HG02798 (cell line): ENCODE measurements around the gene ARHGAP4.

Experiments used
- ATAC-seq: cut with Tn5 transposase; IDR thresholded peaks from one replicate; pipeline ENCODE4 v1.9.1; 2021; ENCODE audit warnings: mild to moderate bottlenecking; ENCODE audit not compliant: unreplicated experiment, poor library complexity

The ARHGAP4 gene

DNA sequence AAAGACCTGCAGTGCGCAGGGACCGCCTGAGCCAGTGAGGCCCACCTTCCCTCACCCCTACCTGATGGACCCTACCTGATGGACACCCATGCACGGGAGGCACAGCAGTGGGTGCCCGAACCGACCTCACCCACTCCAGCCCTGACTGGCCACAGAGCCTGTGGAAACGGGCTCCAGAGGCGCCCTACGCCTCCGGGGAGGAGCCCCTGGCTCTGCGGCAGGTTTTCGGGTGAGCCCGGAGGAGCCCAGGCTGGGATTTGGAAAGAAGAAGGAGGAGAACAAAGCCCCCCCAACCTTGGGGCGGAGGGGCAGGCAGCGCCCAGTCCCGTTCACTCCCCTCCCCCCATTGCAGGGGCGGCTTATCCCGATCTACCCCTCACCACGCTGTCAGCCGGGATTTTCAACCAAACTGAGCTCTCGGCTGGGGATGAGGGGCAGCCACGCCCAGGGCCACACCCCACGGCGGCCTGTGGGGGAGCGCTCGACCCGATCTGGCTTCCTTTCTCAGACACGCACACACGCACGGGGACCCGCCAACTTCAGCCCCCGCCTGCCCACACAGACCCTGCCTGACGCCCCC lies 40.8 kb downstream of the ARHGAP4 start:
- no peak for ATAC-seq

DNA sequence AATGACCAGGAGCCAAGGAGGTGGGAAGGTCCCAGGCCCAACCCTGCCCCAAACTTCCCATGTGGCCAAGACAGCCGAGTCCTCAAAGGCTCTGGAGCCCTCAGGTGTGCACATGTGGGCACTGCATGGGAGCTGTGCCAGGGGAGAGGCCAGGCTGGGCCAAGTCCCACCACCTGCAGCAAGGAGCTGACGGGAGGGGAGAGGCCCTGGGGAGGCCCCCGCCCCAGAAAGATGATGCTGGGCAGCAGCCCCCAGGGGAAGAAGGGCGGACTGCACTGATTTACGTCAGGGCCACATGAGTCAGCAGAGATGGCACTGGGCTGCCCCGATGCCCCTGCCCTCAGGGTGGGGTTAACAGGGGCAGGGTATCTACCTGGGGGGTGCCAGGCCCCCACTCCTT lies 41.5 kb downstream of the ARHGAP4 start:
- ATAC-seq, result no peak

DNA sequence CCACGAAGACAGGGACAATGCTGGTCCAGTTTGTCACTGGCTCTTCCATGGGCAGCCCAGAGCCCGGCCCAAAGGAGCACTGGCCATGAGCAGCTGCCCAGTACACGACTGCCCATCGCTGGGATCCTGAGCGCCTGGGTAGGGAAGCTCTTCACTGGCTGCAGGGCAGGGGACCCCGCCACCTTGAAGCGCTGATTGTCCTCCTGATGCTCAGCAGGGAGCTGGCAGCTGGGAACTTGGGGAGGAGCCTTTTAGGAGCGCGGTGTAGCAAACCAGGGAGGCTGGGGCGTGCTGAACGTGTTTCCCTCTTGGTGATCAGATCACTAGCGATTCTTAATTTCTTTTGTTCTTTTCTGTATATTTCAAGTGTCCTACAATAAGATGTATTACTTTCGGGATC lies 41.9 kb downstream of the ARHGAP4 start:
- ATAC-seq, result no peak

DNA sequence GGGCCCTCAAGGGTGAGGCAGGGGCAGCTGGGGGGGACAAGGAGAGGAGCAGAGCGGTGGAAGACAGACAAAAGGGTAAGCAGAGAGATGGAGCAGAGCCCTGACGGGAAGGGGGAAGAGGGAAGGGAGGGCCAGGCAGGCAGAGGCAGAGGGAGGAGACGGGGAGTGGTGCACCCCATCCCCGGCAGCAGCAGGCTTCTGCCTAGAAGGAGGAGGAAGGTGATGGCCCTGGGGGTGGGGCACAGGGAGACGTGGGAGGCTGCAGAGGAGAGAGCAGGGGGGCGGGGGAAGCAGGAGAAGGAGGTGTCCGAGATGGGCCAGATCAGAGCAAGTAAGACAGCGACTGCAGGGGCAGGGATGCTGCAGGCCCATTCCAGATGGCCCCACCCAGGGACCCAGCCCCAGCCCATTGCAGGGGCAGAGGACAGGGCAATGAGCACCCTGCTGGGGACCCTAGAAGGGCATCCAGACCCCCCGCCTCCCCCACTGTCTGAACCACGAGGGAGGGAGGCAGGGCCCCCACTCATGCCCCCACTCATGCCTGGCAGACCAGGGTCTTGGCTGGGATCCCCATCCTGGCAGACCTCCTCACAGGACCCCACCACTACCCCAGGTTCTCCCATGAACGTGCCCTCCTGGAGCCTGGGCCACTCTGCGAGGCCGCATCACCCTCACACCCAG lies 42.8 kb downstream of the ARHGAP4 start:
- no peak for ATAC-seq

DNA sequence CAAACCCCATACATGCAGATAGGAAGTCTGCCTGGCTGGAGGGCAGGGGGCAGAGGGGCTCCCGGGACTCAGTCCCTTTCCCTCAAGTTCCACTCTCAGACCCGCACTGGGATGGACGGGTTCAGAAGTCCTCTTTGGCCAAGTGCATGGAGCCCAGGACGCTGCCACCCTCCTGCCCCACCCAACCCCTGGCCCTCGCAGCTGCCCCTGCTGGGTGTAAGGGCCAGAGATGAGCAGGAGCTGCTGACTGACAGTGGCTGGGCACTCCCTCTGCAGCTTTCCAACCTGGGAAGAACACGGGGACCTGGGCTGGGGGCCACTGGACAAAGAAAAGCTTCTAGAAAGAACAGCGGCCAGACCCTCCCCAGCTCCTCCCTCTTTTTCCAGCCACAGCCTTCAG lies 43.5 kb downstream of the ARHGAP4 start:
- no peak for ATAC-seq

DNA sequence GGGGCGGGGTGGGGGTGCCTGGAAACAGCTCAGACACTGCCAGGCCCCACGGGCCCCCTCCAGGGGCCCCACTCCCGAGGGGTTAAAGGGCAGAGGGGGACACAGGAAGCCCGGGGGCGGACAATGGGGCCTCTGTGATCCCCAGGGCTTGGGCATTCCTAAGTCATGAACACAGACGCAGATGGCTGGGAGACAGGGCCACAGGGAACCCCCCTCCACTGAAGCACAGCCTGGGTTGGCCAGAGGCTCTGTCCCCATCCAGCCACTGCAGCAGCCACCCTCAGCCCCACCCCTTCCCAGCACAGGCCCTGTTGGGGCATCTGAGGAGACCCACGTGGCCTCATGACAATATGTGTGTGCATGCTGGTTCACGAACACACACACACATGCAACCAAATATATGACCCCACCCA lies 44.0 kb downstream of the ARHGAP4 start:
- no peak for ATAC-seq

DNA sequence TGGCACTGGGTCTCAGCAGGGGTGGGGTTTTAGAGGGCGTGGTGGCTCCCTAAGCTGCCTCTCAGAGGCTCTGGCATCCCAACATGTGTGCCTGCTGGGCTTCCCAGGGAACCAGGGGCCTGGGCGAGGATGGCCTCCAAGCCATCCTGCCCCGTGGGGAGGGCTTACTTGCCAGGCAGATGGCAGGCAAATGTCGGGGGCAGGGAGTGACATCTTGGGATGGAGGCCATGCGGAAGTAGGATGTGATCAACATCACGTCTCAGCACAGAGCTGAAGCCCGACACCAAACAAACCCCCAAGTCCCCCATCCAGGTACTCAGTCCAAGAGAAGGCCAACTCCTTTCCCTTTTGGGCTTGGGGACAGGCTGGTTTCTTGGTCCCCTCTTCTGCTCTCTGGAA lies 44.8 kb downstream of the ARHGAP4 start:
- no peak for ATAC-seq

DNA sequence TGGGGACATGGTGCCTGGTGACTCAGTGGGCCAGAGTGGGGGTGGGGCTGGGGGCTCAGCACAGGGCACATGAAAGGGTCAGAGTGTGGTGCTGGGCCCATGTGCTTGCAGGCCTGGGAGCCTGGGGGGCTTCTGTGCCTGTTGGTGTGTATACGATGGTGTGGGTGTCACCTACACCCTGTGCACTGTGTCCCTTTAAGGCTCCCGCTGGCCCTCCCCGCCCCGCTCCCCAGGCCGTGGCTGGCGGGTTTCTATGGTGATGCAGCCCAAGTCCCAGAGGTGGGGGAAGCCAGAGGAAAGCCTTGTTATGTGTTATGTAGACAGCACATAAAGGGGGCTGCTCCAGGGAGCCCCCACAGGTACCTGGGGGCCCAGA lies 45.6 kb downstream of the ARHGAP4 start:
- no peak for ATAC-seq

DNA sequence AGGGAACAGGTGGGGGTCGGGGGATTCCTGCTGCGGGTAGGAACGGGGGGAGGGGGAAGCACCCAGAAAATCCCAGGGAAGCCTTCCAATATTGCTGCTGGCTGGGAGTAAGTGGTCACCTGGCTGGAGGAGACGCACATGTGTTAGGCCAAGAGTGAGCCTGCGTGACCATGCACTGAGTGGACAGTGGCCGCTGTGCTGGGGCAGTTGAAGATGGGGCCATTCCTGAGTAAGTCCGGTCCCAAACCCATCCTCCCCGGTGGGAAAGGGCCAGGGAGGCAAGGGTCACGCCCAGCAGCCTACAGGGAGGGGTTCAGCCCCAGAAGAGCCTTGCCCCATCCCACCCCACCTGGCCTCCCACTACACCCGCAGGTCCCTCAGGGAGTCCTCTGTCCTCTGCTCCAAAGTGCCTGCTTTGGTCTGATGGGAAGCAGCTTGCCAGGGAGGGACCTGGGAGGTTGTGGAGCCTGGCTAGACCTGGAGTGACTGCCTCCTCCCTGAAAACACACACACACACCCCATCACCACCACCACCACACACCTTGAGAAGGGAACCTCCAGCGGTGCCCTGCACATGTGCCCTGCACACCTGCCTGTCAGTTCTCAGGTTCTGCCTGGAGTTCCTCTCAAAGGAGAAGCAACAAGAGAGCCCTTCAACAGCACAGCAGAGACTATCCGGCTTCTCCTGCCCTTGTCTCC lies 46.2 kb downstream of the ARHGAP4 start:
- no peak for ATAC-seq

DNA sequence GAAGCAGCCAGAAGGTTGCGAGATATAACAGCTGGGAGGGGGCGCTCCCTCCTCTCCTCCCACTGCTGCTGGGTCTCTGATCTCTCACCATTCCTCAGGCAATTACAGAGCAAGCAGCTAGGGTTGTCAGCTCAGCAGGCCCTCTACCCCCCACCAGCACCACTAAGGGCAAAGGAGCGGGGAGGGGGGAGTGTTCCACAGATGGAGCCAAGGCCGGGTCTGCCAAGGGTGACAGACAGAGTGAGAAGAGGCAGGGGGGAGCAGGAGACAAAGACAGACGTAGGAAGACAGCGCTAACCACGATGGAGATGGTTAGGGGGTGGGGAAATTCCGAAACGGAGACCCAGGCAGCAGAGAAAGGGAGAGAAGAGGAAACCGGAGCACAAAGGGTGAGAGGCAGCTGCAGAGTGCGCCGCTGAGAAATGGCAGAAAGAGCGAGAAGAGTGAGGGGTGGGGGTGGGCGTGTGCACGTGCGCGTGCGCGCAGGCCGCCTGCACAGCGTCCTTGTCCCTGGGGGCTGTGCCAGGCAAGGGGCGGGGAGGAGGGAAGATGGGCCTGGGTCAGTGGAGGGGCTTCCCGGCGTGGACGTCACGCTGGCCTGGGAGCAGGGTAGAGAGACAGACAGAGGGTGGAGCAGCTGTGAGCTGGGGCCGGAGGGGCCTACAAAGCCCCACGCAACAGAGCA lies 47.0 kb downstream of the ARHGAP4 start:
- no peak for ATAC-seq

DNA sequence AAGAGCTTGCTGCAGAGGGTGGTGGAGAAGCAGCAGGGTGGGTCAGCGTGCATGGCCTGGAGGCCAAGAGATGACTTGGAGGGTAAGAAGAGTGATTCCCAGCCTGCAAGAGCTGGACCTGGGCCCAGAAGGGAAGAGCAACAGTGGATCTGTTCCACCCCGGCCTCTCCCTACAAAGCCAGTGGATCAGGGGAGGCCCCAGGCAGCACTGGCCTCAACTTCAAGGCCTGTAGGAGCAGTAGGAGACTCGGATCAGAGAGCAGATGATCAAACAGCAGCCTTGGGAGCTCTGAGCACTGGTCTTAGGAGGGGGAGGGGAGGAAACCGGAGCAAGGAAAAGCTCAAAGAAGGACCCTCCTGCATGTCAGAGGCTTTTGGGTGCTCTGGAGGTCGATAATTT lies 47.7 kb downstream of the ARHGAP4 start:
- no peak for ATAC-seq

DNA sequence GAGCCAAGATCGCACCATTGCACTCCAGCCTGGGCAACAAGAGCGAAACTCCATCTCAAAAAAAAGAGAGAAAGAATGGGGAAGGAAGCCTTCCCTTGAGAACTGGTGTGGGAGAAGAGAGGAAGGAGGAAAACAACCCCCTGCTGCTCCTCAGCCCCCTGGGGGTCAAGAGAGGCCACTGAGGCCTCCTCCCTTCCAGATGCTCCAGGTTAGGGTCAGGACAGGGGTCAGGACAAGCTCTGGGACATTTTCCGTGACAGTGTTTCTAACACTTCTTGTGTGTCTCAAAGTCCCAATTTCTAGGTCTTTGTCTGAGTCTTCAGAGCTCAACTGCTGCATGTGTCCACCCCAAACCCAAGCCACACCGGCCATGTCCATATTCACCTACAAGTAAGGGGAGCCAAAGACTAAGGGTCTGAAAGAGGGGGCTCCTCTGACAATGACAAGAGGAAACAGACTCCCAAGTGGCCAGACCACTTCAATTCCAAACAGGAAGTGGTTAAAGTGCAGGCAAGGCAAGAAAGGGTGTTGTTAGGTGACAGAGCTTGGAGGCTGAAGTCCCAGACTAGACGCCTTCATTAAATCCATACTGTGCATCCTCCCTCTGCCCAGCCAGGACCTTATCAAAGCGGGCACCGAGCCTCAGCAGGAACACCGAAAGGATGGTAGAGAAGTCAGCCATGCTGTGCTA lies 48.3 kb downstream of the ARHGAP4 start:
- ATAC-seq, result no peak

DNA sequence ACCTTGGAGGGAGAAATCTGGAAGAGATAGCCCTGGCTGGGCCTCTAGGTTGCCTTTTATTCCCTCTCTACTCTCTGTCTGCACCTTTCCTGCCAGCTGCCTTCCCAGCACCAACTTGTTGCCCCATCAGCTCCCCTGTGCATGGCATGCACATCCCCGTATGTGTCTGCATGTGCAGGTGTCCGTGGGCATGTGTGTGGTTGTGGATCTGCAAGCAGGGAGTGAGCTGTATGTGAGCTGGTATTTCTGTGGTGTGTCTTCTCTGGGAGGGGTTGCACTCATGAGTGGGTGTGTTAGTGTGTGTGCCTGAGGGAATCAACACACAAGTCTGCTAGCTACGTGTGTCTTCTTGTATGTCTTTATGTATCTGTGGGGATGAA lies 50.0 kb downstream of the ARHGAP4 start:
- no peak for ATAC-seq

DNA sequence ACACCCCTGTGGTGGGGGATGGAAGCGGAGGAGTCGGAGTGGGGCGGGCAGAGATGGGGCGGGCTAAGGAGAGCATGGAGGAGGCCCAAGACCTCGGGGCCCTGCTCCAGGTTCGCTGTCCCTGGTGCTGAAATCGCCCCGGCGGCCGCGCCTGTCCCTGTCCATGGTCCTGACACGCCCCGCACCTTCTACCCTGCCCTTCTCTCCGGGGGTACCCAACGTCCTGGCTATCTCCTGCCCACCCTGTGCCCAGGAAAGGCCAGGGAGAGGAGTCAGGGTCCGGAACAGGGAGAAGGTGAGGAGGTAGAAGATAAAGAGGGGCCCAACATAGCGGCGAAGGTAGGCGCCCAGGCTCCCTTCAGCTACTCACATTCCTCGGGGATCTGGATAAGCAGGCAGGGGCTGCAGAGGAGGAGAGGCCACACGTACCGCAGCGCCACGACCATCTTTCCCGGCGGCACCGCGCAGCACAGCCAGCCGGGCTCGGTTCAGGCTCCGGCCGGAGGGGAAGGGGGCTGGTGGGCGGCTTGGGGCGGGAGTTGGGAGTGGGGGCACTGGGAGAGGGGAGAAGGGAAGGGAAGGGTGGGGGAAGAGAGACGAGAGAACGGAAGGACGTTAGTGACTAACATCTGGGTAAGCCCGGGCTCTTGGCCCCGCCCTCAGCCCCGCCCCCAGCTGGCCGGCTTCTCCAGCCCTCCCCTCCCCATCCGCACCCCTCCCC lies 50.5 kb downstream of the ARHGAP4 start:
- no peak for ATAC-seq

DNA sequence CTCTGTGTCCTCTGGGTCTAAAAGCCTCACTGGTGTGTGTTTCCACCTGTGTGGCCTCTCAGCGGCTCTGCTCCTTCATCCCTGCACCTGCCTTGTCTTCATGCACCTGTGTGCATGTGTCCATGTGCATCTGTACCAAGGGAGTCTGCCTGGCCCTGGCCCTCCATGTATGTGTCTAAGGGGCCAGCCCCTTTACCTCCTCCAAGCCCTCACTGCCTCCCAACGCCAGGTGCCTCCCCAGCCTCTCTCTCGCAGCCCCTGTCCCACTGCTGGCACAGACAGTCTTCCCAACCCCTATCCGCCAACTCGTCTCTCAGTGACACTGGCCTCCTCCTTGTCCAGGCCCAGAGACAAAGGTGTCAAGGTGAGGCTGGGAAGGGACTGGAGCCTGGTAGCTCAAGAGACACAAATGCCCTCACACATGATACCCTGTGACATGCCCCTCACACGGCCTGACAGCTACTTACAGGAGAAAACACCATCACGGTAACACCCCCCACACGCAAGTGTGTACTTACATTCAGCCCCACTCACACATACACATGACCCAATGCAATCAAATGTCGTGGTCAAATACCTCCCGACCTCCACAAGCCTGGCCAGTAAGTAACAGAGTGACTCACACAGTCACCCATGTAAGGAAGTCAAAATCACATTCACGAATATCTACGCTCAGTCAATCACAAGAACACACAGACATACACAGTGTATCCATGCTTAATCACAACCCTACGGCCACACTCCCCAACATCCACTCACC lies 51.5 kb downstream of the ARHGAP4 start:
- no peak for ATAC-seq

DNA sequence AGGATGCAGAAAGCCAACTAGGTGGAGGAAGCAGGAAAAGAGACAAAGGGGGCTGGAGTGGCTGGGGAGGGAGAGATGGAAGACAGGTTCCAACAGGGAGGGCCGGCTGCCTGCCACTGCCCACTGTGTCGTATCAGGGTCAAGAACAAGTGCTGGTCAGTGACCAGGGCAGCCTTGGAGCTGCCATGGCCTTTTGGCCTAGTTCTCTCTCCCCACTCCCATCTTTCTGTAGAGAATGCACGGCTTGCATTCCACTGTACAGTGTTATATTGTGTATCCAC lies 52.0 kb downstream of the ARHGAP4 start:
- no peak for ATAC-seq

DNA sequence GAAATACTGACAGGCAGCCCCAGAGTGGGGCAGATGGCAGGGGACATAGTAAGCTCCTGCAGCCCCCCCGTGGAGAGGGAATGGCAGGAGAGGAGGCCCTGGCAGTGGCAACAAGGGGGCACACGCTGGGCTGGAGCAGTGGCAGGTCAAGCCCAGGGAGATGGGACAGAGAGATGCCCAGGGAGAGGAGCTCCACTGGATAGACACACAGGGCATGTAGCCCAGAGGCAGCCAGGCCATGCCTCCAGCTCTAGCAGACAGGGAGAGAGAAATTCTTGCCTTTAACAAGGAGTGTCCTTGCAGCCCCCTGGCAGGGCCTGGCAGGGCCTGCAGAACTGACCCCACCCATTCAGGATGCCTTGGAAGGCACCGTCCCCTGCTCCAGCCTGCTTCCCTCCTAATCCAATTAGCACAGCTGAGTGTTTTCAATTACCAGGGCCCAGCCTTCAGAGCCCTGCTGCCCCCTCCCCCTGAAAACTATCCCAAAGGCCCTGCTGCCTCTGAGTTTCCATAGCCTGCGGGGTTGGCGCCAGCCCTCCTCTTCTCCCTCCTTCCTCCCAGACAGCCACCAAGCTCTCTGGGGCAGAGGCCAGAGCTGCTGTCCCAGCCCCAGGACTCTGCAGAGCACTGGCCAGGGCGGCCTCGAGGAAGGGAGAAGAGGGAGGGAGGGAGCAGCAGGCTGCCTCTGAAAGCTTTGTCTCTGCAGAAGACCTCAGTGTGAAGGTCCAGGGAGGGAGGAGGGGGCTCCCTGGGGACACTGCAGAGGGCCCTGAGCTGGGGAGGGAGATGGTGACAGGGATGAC lies 52.6 kb downstream of the ARHGAP4 start:
- no peak for ATAC-seq

DNA sequence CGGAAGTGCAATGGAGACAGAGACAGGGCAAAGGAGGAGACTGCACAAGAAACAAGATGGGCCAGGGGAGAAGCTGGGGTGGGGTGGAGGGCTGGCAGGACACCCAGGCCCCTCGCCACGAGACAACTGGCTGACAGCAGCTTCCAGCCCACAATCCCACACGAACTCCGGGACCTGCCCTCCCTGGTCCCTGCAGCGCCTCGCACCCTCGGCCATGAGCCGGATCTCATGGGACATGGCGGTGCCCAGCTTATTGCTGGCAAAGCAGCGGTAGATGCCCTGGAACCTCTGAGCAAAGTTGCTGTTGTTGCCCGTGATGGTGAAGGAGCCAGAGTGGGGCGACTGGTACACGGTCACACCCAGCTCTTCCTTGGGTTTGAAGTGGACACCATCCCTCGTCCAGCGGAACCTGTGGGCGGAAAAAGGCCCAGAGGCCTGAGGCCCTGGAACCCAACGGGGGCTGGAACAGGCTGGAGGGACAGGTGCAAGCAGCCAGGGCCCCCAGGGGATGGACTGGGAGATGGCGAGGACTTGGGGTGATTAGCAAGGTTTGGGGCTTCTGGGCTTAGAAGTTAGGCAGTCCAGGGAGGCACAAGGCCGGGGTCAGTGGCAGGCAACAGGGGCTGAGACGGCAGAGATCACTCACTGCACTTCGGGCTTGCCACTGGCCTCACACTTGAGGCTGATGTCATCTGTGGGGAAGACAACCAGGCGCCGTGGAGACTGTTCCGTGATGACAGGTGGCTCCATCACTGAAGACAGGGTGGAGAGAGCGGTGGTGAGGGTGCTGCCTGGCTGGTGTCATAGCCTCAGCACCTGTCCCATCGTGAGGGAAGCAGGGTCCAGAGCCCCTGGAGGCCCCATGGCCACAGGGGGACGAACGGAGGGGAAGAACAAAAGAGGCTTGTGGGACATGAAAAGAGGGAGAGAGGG lies 53.9 kb downstream of the ARHGAP4 start:
- no peak for ATAC-seq
